ENCODE results near the gene GLT8D1. TPM values are rescaled to one million over a fixed set of nuclear protein-coding genes. Genes with fewer than 3 reads are reported as not detected.

Gene GLT8D1
- total and polyA plus RNA-seq, 2 of the 13 experiments (the other 11 are each of a cell fraction or from before 2014, with no cell fraction given), result 110 to 121 TPM

DNA sequence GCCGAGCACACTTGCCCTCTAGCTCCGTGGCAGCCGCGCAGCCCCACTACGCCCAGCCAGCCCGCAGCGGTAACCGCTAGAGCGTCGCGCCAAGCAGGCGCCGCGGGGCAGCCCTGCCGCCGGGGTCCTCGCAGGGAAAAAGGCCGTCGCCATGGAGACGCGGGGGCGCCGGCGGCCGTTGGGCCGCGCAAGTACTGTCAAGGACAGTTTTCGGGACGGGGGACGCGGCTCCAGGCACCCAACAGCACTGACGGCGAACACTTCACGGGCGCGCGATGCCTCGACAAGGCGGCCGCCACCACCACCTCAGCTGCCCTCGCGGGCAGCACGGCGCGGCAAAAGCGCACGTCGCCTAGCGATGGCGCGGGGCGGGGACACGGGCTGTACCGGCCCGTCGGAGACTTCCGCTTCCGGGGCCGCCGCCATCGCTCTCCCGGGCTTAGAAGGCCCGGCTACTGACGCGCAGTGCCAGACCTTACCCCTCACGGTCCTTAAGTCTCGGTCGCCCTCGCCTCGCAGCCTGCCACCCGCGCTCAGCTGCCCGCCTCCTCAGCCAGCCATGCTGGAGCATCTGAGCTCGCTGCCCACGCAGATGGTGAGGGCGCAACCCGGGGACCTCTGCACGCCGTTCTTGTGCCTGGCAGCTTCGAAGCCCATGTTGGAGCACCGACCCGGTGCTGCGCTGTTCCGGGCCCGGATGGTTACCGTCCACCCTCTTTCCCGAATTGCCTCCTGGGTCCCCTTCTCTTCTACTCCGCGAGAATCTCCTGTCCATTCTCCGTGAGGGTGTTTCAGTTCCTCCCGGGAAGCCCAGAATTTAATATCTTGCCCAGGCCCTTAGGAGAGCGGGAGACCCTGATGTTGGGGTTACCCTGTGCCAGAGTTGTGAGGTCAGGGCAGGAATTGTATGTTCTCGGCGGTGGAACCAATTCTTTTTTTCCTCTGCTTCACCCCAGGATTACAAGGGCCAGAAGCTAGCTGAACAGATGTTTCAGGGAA, at the start of gene GLT8D1, which contains the start of gene SPCS1 (continued):
- TF ChIP-seq ZNF496 (CRISPR knock-in tag; IDR thresholded peaks at IDR 0.05; ENCODE audit: insufficient replicate concordance), result no peak
- no peak; the same call in 1 of the 2 replicates for TF ChIP-seq CREM (IDR thresholded peaks at IDR 0.05)
- no peak for TF ChIP-seq CREM (CRISPR knock-in tag; IDR thresholded peaks at IDR 0.05)
- TF ChIP-seq, protein P1, sequence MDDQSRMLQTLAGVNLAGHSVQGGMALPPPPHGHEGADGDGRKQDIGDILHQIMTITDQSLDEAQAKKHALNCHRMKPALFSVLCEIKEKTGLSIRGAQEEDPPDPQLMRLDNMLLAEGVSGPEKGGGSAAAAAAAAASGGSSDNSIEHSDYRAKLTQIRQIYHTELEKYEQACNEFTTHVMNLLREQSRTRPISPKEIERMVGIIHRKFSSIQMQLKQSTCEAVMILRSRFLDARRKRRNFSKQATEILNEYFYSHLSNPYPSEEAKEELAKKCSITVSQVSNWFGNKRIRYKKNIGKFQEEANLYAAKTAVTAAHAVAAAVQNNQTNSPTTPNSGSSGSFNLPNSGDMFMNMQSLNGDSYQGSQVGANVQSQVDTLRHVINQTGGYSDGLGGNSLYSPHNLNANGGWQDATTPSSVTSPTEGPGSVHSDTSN (CRISPR knock-in tag; IDR thresholded peaks at IDR 0.05; ENCODE audit: borderline replicate concordance), result no peak
- TF ChIP-seq SMAD9 (CRISPR knock-in tag; IDR thresholded peaks at IDR 0.05), result no peak
- no peak for TF ChIP-seq ZNF20 (CRISPR knock-in tag; IDR thresholded peaks at IDR 0.05)
- TF ChIP-seq, protein P2, sequence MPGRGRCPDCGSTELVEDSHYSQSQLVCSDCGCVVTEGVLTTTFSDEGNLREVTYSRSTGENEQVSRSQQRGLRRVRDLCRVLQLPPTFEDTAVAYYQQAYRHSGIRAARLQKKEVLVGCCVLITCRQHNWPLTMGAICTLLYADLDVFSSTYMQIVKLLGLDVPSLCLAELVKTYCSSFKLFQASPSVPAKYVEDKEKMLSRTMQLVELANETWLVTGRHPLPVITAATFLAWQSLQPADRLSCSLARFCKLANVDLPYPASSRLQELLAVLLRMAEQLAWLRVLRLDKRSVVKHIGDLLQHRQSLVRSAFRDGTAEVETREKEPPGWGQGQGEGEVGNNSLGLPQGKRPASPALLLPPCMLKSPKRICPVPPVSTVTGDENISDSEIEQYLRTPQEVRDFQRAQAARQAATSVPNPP (CRISPR knock-in tag; IDR thresholded peaks at IDR 0.05), result 0 out of 2 replicates have a peak, but pooled peaks have one; percentile 24
- TF ChIP-seq ELF3 (CRISPR knock-in tag; IDR thresholded peaks at IDR 0.05), result no peak
- TF ChIP-seq JUND (CRISPR knock-in tag; IDR thresholded peaks at IDR 0.05), result no peak
- TF ChIP-seq ZNF253 (CRISPR knock-in tag; IDR thresholded peaks at IDR 0.05; ENCODE audit: borderline replicate concordance), result no peak
- no peak for TF ChIP-seq CHD2 (IDR thresholded peaks at IDR 0.05; ENCODE audit: low read depth, low read length)
- TF ChIP-seq, protein P3, sequence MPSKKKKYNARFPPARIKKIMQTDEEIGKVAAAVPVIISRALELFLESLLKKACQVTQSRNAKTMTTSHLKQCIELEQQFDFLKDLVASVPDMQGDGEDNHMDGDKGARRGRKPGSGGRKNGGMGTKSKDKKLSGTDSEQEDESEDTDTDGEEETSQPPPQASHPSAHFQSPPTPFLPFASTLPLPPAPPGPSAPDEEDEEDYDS (CRISPR knock-in tag; IDR thresholded peaks at IDR 0.05), result peak; percentile 31; the same call in 1 of the 2 replicates
- peak; percentile 83 for TF ChIP-seq ERF (CRISPR knock-in tag; IDR thresholded peaks at IDR 0.05)
- TF ChIP-seq CAMTA2 (CRISPR knock-in tag; IDR thresholded peaks at IDR 0.05; ENCODE audit: borderline replicate concordance), result no peak
- peak; percentile 32; the same call in 1 of the 2 replicates for TF ChIP-seq JUN (CRISPR knock-in tag; IDR thresholded peaks at IDR 0.05)
- TF ChIP-seq, protein P4, sequence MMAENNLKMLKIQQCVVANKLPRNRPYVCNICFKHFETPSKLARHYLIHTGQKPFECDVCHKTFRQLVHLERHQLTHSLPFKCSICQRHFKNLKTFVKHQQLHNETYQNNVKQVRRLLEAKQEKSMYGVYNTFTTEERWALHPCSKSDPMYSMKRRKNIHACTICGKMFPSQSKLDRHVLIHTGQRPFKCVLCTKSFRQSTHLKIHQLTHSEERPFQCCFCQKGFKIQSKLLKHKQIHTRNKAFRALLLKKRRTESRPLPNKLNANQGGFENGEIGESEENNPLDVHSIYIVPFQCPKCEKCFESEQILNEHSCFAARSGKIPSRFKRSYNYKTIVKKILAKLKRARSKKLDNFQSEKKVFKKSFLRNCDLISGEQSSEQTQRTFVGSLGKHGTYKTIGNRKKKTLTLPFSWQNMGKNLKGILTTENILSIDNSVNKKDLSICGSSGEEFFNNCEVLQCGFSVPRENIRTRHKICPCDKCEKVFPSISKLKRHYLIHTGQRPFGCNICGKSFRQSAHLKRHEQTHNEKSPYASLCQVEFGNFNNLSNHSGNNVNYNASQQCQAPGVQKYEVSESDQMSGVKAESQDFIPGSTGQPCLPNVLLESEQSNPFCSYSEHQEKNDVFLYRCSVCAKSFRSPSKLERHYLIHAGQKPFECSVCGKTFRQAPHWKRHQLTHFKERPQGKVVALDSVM (CRISPR knock-in tag; IDR thresholded peaks at IDR 0.05), result peak; percentile 63; the same call in 1 of the 2 replicates
- TF ChIP-seq ZNF83 (CRISPR knock-in tag; IDR thresholded peaks at IDR 0.05; ENCODE audit: borderline replicate concordance), result no peak
- TF ChIP-seq, protein P5, sequence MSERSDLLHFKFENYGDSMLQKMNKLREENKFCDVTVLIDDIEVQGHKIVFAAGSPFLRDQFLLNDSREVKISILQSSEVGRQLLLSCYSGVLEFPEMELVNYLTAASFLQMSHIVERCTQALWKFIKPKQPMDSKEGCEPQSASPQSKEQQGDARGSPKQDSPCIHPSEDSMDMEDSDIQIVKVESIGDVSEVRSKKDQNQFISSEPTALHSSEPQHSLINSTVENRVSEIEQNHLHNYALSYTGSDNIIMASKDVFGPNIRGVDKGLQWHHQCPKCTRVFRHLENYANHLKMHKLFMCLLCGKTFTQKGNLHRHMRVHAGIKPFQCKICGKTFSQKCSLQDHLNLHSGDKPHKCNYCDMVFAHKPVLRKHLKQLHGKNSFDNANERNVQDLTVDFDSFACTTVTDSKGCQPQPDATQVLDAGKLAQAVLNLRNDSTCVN (CRISPR knock-in tag; IDR thresholded peaks at IDR 0.05; ENCODE audit: borderline replicate concordance), result 0 out of 2 replicates have a peak, but pooled peaks have one; percentile 18
- TF ChIP-seq PLRG1 (conservative IDR thresholded peaks at IDR 0.05), result no peak
- TF ChIP-seq, protein P6, sequence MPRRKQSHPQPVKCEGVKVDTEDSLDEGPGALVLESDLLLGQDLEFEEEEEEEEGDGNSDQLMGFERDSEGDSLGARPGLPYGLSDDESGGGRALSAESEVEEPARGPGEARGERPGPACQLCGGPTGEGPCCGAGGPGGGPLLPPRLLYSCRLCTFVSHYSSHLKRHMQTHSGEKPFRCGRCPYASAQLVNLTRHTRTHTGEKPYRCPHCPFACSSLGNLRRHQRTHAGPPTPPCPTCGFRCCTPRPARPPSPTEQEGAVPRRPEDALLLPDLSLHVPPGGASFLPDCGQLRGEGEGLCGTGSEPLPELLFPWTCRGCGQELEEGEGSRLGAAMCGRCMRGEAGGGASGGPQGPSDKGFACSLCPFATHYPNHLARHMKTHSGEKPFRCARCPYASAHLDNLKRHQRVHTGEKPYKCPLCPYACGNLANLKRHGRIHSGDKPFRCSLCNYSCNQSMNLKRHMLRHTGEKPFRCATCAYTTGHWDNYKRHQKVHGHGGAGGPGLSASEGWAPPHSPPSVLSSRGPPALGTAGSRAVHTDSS (CRISPR knock-in tag; conservative IDR thresholded peaks at IDR 0.05), result 0 out of 2 replicates have a peak, but pooled peaks have one; percentile 50
- peak; percentile 96 for TF ChIP-seq RBFOX2 (IDR thresholded peaks at IDR 0.05; ENCODE audit: low read depth, low read length)

Data from HepG2 (cell line).